ENCODE data around the gene TRAPPC2.

- TF ChIP-seq CTCF (IDR thresholded peaks at IDR 0.05; ENCODE audit: low read depth, low read length, poor library complexity, severe bottlenecking) (no peak), EZH2phosphoT487 (IDR thresholded peaks at IDR 0.05; ENCODE audit: borderline replicate concordance, low read length) (no peak)
Observed at GRCh38 chrX:13670197-13670596, 64.2 kb downstream of the TRAPPC2 start.

Data from DOHH2 (cell line).